GM23338 (cell line): ENCODE measurements around the gene MUTYH. TPM values are rescaled to one million over a fixed set of nuclear protein-coding genes. Genes with fewer than 3 reads are reported as not detected.

Experiments
- ATAC-seq: fragments of 200-7000 bp; cut with Tn5 transposase; 3 replicates; pipeline ENCODE4 v1.9.1; 2020
- DNase-seq: peaks from one replicate; pipeline ENCODE4 v3.0.0-alpha.2; 2015; ENCODE audit warnings: low spot score
- H2AFZ ChIP-seq: fragments of 200-600 bp; sonication (generic); 2 replicates; pipeline ENCODE4 v1.8.0; 2016; ENCODE audit warnings: antibody characterized with exemption, mild to moderate bottlenecking, moderate library complexity
- H3F3A ChIP-seq: fragments of 200-600 bp; sonication (generic); replicated peaks from 2 replicates; pipeline ENCODE4 v1.8.0; 2017; ENCODE audit warnings: antibody characterized with exemption, mixed run types, low read depth
- H3K27ac ChIP-seq: fragments of 200-600 bp; sonication (generic); 2 replicates; pipeline ENCODE4 v1.6.1; 2016; ENCODE audit warnings: low read depth
- H3K27me3 ChIP-seq: fragments of 200-600 bp; sonication (generic); 2 replicates; pipeline ENCODE4 v1.8.0; 2016; ENCODE audit warnings: mild to moderate bottlenecking, mixed run types, moderate library complexity; ENCODE audit not compliant: insufficient read depth
- H3K36me3 ChIP-seq: fragments of 200-600 bp; sonication (generic); 2 replicates; pipeline ENCODE4 v1.8.0; 2016; ENCODE audit warnings: mild to moderate bottlenecking; ENCODE audit not compliant: insufficient read depth
- H3K4me1 ChIP-seq: fragments of 200-600 bp; sonication (generic); 2 replicates; pipeline ENCODE4 v1.8.0; 2016; ENCODE audit warnings: mild to moderate bottlenecking, moderate library complexity; ENCODE audit not compliant: insufficient read depth
- H3K4me2 ChIP-seq: fragments of 200-600 bp; sonication (generic); 2 replicates; pipeline ENCODE4 v1.7.1; 2017; ENCODE audit warnings: mixed run types
- H3K4me3 ChIP-seq: fragments of 200-600 bp; sonication (generic); 2 replicates; pipeline ENCODE4 v1.6.1; 2016; ENCODE audit warnings: mixed run types
- H3K79me2 ChIP-seq: fragments of 200-600 bp; sonication (generic); replicated peaks from 2 replicates; pipeline ENCODE4 v1.8.0; 2017; ENCODE audit warnings: mild to moderate bottlenecking; ENCODE audit not compliant: insufficient read depth
- H3K9me2 ChIP-seq: fragments of 200-600 bp; sonication (generic); 2 replicates; pipeline ENCODE4 v1.8.0; 2017; ENCODE audit not compliant: insufficient read depth
- H4K20me1 ChIP-seq: fragments of 200-600 bp; sonication (generic); replicated peaks from 2 replicates; pipeline ENCODE4 v1.8.0; 2017; ENCODE audit warnings: mild to moderate bottlenecking; ENCODE audit not compliant: insufficient read depth
- H3K27ac Mint-ChIP-seq: 2 replicates; pipeline ENCODE4 v1.8.0; 2020; ENCODE audit warnings: inconsistent platforms, mild to moderate bottlenecking, moderate library complexity, mixed read lengths
- H3K27me3 Mint-ChIP-seq: 3 replicates; pipeline ENCODE4 v1.8.0; 2022; ENCODE audit warnings: low read depth, mild to moderate bottlenecking, moderate library complexity, mixed read lengths, inconsistent platforms; ENCODE audit not compliant: insufficient read depth, poor library complexity
- H3K36me3 Mint-ChIP-seq: 3 replicates; pipeline ENCODE4 v1.8.0; 2021; ENCODE audit warnings: low read depth, mild to moderate bottlenecking, inconsistent platforms, moderate library complexity, mixed read lengths
- H3K4me1 Mint-ChIP-seq: 3 replicates; pipeline ENCODE4 v1.8.0; 2020; ENCODE audit warnings: mild to moderate bottlenecking, inconsistent platforms, mixed read lengths
- H3K4me3 Mint-ChIP-seq: 3 replicates; pipeline ENCODE4 v1.8.0; 2021; ENCODE audit warnings: moderate library complexity, mild to moderate bottlenecking, inconsistent platforms, mixed read lengths
- H3K9me3 Mint-ChIP-seq: 3 replicates; pipeline ENCODE4 v1.8.0; 2020; ENCODE audit warnings: moderate library complexity, mild to moderate bottlenecking, inconsistent platforms, mixed read lengths
- CREB1 ChIP-seq: fragments of 250-450 bp; sonication (Bioruptor Pico); IDR thresholded peaks from 2 replicates; pipeline ENCODE4 v1.5.0; 2020; ENCODE audit warnings: low read depth, mild to moderate bottlenecking, moderate library complexity
- EZH2 ChIP-seq: fragments of 200-600 bp; sonication (generic); IDR thresholded peaks from one replicate; pipeline ENCODE4 v1.8.0; 2017; ENCODE audit warnings: antibody characterized with exemption, mild to moderate bottlenecking, low read depth; ENCODE audit not compliant: unreplicated experiment
- EZH2phosphoT487 ChIP-seq: fragments of 200-600 bp; sonication (generic); IDR thresholded peaks from one replicate; pipeline ENCODE4 v1.8.1; 2018; ENCODE audit warnings: antibody characterized with exemption; ENCODE audit not compliant: unreplicated experiment
- JUNB ChIP-seq: IDR thresholded peaks from one replicate; pipeline ENCODE4 v1.6.1; 2016; ENCODE audit warnings: antibody characterized with exemption; ENCODE audit not compliant: unreplicated experiment
- NANOG ChIP-seq: IDR thresholded peaks from 2 replicates; pipeline ENCODE4 v1.6.1; 2016; ENCODE audit warnings: antibody characterized with exemption, borderline replicate concordance
- POLR2AphosphoS5 ChIP-seq: IDR thresholded peaks from 2 replicates; pipeline ENCODE4 v1.6.1; 2016; ENCODE audit warnings: antibody characterized with exemption, low read depth
- STAT1 ChIP-seq: IDR thresholded peaks from one replicate; pipeline ENCODE4 v1.6.1; 2016; ENCODE audit warnings: antibody characterized with exemption; ENCODE audit not compliant: unreplicated experiment
- ZNF114 ChIP-seq: fragments of 250-450 bp; sonication (Bioruptor Pico); IDR thresholded peaks from 2 replicates; pipeline ENCODE4 v1.5.0; 2020; ENCODE audit warnings: mild to moderate bottlenecking, moderate library complexity
- ZNF331 ChIP-seq: fragments of 250-450 bp; sonication (Bioruptor Pico); IDR thresholded peaks from 2 replicates; pipeline ENCODE4 v1.5.0; 2020; ENCODE audit warnings: low read depth, mild to moderate bottlenecking, moderate library complexity
- polyA plus RNA-seq: library from polyadenylated mRNA; unstranded; fragments of >200 nt; fragmentation: Nextera tagmentation; extraction: Ambion mirVana; gene quantifications from 2 replicates; pipeline ENCODE4 v1.2.1, GENCODE V29; 2016
- total RNA-seq: library from RNA; depleted of rRNA; stranded (reverse); fragments of >200 nt; shearing (Covaris generic); gene quantifications from 2 replicates; pipeline ENCODE4 v1.2.3, GENCODE V29; 2014
- TF ChIP-seq, protein P1 (sequence below): IDR thresholded peaks from 2 replicates; pipeline ENCODE4 v1.6.1; 2016; ENCODE audit warnings: antibody characterized with exemption
- TF ChIP-seq, protein P2 (sequence below), 2 experiments: fragments of 200-600 bp in 1 of 2; sonication (generic) in 1 of 2; conservative IDR thresholded peaks; 2 replicates each; pipeline versions ENCODE4 v1.5.1 to v1.6.1; 2016 to 2017; ENCODE audit warnings: antibody characterized with exemption in 2 of 2, low read depth in 2 of 2, mild to moderate bottlenecking in 2 of 2, moderate library complexity in 1 of 2
- TF ChIP-seq, protein P3 (sequence below): IDR thresholded peaks from one replicate; pipeline ENCODE4 v1.6.1; 2018; ENCODE audit warnings: antibody characterized with exemption; ENCODE audit not compliant: unreplicated experiment
- TF ChIP-seq, protein P4 (sequence below): fragments of 250-450 bp; sonication (Bioruptor Pico); IDR thresholded peaks from 2 replicates; pipeline ENCODE4 v1.5.0; 2020; ENCODE audit warnings: mild to moderate bottlenecking, moderate library complexity

The MUTYH gene
- total and polyA plus RNA-seq, 2 experiments from 2014 or later = 47.9 to 67.4 TPM

DNA sequence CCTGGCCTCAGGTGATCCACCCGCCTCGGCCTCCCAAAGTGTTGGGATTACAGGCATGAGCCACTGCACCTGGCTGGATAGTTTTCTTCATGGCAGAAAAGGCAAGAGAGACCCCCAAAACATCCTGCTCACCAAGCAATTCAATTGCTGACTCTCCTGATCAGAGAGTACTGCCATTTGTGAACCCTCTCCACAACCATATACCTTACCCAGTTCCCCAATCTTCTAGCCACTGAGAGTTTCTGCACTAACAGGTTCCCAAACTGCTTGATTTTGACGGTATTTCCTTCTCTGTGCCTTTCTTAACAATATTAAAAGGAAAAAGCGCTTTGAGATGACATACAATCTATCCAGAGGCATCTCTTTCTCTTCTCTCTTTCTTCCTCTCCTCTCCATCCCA lies 39.9 kb upstream of the MUTYH start:
- no peak overlapping the region for H2AFZ ChIP-seq
- Mint-ChIP-seq H3K4me1 (no peaks in the 10 kb centered on the region), H3K36me3 (no peaks in the 10 kb centered on the region), H3K9me3 (no peaks in the 10 kb centered on the region), H3K27ac (peak overlapping the region; percentile 32; the same call in 1 of the 2 replicates), H3K4me3 (no peak overlapping the region), H3K27me3 (no peaks in the 10 kb centered on the region)
- no peaks in the 10 kb centered on the region for H3K36me3 ChIP-seq
- H3K4me2 ChIP-seq = no peak overlapping the region
- ATAC-seq = no peak
- H3K79me2 ChIP-seq = no peaks in the 10 kb centered on the region
- H3K4me3 ChIP-seq = no peak overlapping the region
- no peaks in the 10 kb centered on the region for H3K9me2 ChIP-seq
- H3K27ac ChIP-seq = no peak overlapping the region
- no peak for TF ChIP-seq POLR2AphosphoS5
- no peak for TF ChIP-seq ZNF331 (CRISPR knock-in tag)
- TF ChIP-seq EZH2 = no peak
- no peak for TF ChIP-seq CREB1 (CRISPR knock-in tag)
- TF ChIP-seq STAT1 = no peak
- TF ChIP-seq, protein P1, sequence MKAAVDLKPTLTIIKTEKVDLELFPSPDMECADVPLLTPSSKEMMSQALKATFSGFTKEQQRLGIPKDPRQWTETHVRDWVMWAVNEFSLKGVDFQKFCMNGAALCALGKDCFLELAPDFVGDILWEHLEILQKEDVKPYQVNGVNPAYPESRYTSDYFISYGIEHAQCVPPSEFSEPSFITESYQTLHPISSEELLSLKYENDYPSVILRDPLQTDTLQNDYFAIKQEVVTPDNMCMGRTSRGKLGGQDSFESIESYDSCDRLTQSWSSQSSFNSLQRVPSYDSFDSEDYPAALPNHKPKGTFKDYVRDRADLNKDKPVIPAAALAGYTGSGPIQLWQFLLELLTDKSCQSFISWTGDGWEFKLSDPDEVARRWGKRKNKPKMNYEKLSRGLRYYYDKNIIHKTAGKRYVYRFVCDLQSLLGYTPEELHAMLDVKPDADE = no peak
- TF ChIP-seq EZH2phosphoT487 = no peak
- TF ChIP-seq NANOG = no peak
- TF ChIP-seq, protein P2, sequence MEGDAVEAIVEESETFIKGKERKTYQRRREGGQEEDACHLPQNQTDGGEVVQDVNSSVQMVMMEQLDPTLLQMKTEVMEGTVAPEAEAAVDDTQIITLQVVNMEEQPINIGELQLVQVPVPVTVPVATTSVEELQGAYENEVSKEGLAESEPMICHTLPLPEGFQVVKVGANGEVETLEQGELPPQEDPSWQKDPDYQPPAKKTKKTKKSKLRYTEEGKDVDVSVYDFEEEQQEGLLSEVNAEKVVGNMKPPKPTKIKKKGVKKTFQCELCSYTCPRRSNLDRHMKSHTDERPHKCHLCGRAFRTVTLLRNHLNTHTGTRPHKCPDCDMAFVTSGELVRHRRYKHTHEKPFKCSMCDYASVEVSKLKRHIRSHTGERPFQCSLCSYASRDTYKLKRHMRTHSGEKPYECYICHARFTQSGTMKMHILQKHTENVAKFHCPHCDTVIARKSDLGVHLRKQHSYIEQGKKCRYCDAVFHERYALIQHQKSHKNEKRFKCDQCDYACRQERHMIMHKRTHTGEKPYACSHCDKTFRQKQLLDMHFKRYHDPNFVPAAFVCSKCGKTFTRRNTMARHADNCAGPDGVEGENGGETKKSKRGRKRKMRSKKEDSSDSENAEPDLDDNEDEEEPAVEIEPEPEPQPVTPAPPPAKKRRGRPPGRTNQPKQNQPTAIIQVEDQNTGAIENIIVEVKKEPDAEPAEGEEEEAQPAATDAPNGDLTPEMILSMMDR (conservative IDR thresholded peaks at IDR 0.05; ENCODE audit: low read depth in 2 of 2) = no peak
- TF ChIP-seq, protein P3, sequence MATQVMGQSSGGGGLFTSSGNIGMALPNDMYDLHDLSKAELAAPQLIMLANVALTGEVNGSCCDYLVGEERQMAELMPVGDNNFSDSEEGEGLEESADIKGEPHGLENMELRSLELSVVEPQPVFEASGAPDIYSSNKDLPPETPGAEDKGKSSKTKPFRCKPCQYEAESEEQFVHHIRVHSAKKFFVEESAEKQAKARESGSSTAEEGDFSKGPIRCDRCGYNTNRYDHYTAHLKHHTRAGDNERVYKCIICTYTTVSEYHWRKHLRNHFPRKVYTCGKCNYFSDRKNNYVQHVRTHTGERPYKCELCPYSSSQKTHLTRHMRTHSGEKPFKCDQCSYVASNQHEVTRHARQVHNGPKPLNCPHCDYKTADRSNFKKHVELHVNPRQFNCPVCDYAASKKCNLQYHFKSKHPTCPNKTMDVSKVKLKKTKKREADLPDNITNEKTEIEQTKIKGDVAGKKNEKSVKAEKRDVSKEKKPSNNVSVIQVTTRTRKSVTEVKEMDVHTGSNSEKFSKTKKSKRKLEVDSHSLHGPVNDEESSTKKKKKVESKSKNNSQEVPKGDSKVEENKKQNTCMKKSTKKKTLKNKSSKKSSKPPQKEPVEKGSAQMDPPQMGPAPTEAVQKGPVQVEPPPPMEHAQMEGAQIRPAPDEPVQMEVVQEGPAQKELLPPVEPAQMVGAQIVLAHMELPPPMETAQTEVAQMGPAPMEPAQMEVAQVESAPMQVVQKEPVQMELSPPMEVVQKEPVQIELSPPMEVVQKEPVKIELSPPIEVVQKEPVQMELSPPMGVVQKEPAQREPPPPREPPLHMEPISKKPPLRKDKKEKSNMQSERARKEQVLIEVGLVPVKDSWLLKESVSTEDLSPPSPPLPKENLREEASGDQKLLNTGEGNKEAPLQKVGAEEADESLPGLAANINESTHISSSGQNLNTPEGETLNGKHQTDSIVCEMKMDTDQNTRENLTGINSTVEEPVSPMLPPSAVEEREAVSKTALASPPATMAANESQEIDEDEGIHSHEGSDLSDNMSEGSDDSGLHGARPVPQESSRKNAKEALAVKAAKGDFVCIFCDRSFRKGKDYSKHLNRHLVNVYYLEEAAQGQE = no peak
- no peak for TF ChIP-seq ZNF114
- TF ChIP-seq, protein P4, sequence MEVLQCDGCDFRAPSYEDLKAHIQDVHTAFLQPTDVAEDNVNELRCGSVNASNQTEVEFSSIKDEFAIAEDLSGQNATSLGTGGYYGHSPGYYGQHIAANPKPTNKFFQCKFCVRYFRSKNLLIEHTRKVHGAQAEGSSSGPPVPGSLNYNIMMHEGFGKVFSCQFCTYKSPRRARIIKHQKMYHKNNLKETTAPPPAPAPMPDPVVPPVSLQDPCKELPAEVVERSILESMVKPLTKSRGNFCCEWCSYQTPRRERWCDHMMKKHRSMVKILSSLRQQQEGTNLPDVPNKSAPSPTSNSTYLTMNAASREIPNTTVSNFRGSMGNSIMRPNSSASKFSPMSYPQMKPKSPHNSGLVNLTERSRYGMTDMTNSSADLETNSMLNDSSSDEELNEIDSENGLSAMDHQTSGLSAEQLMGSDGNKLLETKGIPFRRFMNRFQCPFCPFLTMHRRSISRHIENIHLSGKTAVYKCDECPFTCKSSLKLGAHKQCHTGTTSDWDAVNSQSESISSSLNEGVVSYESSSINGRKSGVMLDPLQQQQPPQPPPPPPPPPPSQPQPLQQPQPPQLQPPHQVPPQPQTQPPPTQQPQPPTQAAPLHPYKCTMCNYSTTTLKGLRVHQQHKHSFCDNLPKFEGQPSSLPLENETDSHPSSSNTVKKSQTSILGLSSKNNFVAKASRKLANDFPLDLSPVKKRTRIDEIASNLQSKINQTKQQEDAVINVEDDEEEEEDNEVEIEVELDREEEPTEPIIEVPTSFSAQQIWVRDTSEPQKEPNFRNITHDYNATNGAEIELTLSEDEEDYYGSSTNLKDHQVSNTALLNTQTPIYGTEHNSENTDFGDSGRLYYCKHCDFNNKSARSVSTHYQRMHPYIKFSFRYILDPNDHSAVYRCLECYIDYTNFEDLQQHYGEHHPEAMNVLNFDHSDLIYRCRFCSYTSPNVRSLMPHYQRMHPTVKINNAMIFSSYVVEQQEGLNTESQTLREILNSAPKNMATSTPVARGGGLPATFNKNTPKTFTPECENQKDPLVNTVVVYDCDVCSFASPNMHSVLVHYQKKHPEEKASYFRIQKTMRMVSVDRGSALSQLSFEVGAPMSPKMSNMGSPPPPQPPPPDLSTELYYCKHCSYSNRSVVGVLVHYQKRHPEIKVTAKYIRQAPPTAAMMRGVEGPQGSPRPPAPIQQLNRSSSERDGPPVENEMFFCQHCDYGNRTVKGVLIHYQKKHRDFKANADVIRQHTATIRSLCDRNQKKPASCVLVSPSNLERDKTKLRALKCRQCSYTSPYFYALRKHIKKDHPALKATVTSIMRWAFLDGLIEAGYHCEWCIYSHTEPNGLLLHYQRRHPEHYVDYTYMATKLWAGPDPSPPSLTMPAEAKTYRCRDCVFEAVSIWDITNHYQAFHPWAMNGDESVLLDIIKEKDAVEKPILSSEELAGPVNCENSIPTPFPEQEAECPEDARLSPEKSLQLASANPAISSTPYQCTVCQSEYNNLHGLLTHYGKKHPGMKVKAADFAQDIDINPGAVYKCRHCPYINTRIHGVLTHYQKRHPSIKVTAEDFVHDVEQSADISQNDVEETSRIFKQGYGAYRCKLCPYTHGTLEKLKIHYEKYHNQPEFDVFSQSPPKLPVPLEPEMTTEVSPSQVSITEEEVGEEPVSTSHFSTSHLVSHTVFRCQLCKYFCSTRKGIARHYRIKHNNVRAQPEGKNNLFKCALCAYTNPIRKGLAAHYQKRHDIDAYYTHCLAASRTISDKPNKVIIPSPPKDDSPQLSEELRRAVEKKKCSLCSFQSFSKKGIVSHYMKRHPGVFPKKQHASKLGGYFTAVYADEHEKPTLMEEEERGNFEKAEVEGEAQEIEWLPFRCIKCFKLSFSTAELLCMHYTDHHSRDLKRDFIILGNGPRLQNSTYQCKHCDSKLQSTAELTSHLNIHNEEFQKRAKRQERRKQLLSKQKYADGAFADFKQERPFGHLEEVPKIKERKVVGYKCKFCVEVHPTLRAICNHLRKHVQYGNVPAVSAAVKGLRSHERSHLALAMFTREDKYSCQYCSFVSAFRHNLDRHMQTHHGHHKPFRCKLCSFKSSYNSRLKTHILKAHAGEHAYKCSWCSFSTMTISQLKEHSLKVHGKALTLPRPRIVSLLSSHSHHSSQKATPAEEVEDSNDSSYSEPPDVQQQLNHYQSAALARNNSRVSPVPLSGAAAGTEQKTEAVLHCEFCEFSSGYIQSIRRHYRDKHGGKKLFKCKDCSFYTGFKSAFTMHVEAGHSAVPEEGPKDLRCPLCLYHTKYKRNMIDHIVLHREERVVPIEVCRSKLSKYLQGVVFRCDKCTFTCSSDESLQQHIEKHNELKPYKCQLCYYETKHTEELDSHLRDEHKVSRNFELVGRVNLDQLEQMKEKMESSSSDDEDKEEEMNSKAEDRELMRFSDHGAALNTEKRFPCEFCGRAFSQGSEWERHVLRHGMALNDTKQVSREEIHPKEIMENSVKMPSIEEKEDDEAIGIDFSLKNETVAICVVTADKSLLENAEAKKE (CRISPR knock-in tag) = no peak
- no peak for TF ChIP-seq JUNB
- H4K20me1 ChIP-seq = no peaks in the 10 kb centered on the region; the same call in 1 of the 2 replicates
- H3K4me1 ChIP-seq = no peaks in the 10 kb centered on the region
- no peaks in the 10 kb centered on the region for H3F3A ChIP-seq
- no peak for DNase-seq
- H3K27me3 ChIP-seq = no peaks in the 10 kb centered on the region
